ENCODE measurements around the gene ACSS1. TPM values are rescaled to one million over a fixed set of nuclear protein-coding genes. Genes with fewer than 3 reads are reported as not detected.

ACSS1 gene
- total RNA-seq, 1 experiment from 2014 or later: 0.61 TPM

- no peaks in the 10 kb centered on the region for H3K79me2 ChIP-seq (ENCODE audit: insufficient read depth, low read length)
- no peak overlapping the region for H4K5ac ChIP-seq (ENCODE audit: insufficient read length, low read depth, low read length)
- Mint-ChIP-seq H3K27me3 (ENCODE audit: low read depth) (peaks cover 87% of the 10 kb centered on the region), H3K27ac (no peak overlapping the region), H3K4me3 (peak overlapping the region in 1 of 2 experiments; percentile 74; a peak in 1 of 5 replicates), H3K4me1 (peaks cover 16 to 20% of the 10 kb centered on the region in 2 experiments; a peak in 3 of 4 replicates), H3K9me3 (no peaks in the 10 kb centered on the region; a peak in 1 of 5 replicates), H3K36me3 (ENCODE audit: insufficient read depth in 1 of 3, low read depth in 3 of 3) (no peaks in the 10 kb centered on the region)
- no peak overlapping the region for H2AK5ac ChIP-seq (ENCODE audit: insufficient read length, low read length)
- no peak overlapping the region for H3K23ac ChIP-seq (ENCODE audit: insufficient read length, low read depth, low read length)
- H3K56ac ChIP-seq (ENCODE audit: insufficient read length, low read depth, low read length): no peak overlapping the region
- H3K4ac ChIP-seq (ENCODE audit: low read depth, low read length): no peak overlapping the region
- no peak overlapping the region for H3K14ac ChIP-seq (ENCODE audit: insufficient read depth, low read length)
- TF ChIP-seq CTCF (conservative IDR thresholded peaks at IDR 0.05): no peak
- DNase-seq: no peak
- H2BK5ac ChIP-seq (ENCODE audit: insufficient read length, low read length): no peak overlapping the region
- no peak overlapping the region for H3K4me2 ChIP-seq (ENCODE audit: insufficient read depth, insufficient read length, low read length)
- no peak overlapping the region for H4K8ac ChIP-seq (replicated peaks; ENCODE audit: insufficient read length, low read depth, low read length)
- H2AFZ ChIP-seq (ENCODE audit: low read length): no peak overlapping the region
- H3K23me2 ChIP-seq (ENCODE audit: insufficient read length, low read depth, low read length, poor library complexity, severe bottlenecking): peaks cover 18% of the 10 kb centered on the region
- H2BK20ac ChIP-seq (ENCODE audit: low read depth, low read length, poor library complexity, severe bottlenecking): no peak overlapping the region
- no peak overlapping the region for H2BK12ac ChIP-seq (ENCODE audit: insufficient read length, low read depth, low read length)
- no peak overlapping the region for H3K9ac ChIP-seq (ENCODE audit: extremely low read depth, insufficient read length, low read length)
- H3K27me3 ChIP-seq (ENCODE audit: insufficient read depth, low read length): peaks cover 43% of the 10 kb centered on the region; the same call in 1 of the 2 replicates
- H3K27ac ChIP-seq (ENCODE audit: insufficient read length, low read depth, low read length): no peak overlapping the region
- H3K9me3 ChIP-seq (ENCODE audit: control insufficient read depth, low read depth, low read length): no peaks in the 10 kb centered on the region
- no peaks in the 10 kb centered on the region for H3K79me1 ChIP-seq (ENCODE audit: insufficient read depth, low read depth, low read length, poor library complexity, severe bottlenecking)
- H3K4me1 ChIP-seq (ENCODE audit: insufficient read depth, low read length): no peaks in the 10 kb centered on the region
- no peak overlapping the region for H2BK120ac ChIP-seq (ENCODE audit: low read depth, low read length, poor library complexity, severe bottlenecking)
- H2BK15ac ChIP-seq (ENCODE audit: low read depth, low read length): no peak overlapping the region
- no peaks in the 10 kb centered on the region for H4K20me1 ChIP-seq (ENCODE audit: control insufficient read depth, insufficient read depth, insufficient read length)
- WGBS (ENCODE audit: extremely low coverage, insufficient read length, low lambda C conversion rate): no CpG with 5 or more reads among the region's 8 CpGs
- no peak overlapping the region for H4K91ac ChIP-seq (ENCODE audit: insufficient read length, low read depth, low read length)
- no peak overlapping the region for H3T11ph ChIP-seq (ENCODE audit: low read length)
- no peak overlapping the region for H3K18ac ChIP-seq (ENCODE audit: insufficient read length, low read depth, low read length)
These were observed 2.0 kb downstream of the ACSS1 start for GRCh38 chr20:25055711-25056495.

All from H9 (cell line).